Mucosa of stomach (tissue), 1 donor: Measurements from ENCODE around the gene TECTA.
"Not testable (repeated sequence)": the region's sequence is repeated elsewhere in the genome, so short reads cannot be mapped to it uniquely, and the experiment has no call there.

Experiments
- H3K27me3 ChIP-seq: one replicate; pipeline ENCODE4 v1.7.0; 2013; ENCODE audit warnings: mild to moderate bottlenecking, low read length; ENCODE audit not compliant: control insufficient read depth, insufficient read depth
- H3K36me3 ChIP-seq: one replicate; pipeline ENCODE4 v1.7.0; 2013; ENCODE audit warnings: low read length; ENCODE audit not compliant: control insufficient read depth, insufficient read depth
- H3K4me1 ChIP-seq: one replicate; pipeline ENCODE4 v1.7.0; 2013; ENCODE audit warnings: mild to moderate bottlenecking, low read length; ENCODE audit not compliant: control insufficient read depth, insufficient read depth
- H3K4me3 ChIP-seq: one replicate; pipeline ENCODE4 v1.7.0; 2013; ENCODE audit warnings: low read length
- H3K9ac ChIP-seq: one replicate; pipeline ENCODE4 v1.7.0; 2013; ENCODE audit warnings: mild to moderate bottlenecking, low read length, moderate library complexity
- H3K9me3 ChIP-seq: one replicate; pipeline ENCODE4 v1.7.0; 2013; ENCODE audit warnings: mild to moderate bottlenecking, low read length, moderate library complexity; ENCODE audit not compliant: control insufficient read depth
- donor health status: Pancreatic carcinoma.

TECTA gene

DNA sequence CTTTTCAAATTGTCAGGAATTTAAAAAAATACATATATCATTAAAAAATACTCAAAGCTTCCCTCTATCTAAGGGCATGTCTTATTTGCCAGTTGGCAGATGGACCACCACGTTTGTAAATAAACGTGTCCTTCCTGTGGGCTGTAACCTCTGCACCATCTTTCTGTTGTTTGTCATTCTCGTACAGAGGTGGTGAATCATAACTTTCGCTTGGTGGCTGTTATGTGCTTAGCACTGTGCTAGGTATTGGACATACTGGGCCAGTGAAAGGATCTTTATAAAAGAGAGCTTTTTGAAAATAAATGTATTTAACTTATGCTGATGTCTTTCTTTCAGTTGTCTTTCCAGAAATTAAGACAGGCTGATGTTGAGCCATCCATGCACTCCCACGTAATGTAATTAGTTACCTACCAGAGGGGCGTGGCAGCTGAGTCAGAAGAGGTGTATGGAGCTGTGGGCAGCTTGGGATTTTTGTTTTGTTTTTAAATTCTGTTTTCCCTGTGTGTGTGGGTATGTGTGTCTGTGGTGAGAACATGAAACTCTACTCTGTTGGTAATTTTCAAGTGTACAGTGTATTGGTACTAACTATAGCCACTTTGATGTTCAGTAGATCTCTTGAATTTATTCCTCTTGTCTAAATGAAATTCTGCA lies 62.7 kb downstream of the TECTA start:
- Histone ChIP-seq H3K27me3 (no peaks in the 10 kb centered on the region), H3K9me3 (no peaks in the 10 kb centered on the region), H3K4me3 (no peak overlapping the region), H3K9ac (no peak overlapping the region), H3K4me1 (no peaks in the 10 kb centered on the region), H3K36me3 (no peaks in the 10 kb centered on the region)

DNA sequence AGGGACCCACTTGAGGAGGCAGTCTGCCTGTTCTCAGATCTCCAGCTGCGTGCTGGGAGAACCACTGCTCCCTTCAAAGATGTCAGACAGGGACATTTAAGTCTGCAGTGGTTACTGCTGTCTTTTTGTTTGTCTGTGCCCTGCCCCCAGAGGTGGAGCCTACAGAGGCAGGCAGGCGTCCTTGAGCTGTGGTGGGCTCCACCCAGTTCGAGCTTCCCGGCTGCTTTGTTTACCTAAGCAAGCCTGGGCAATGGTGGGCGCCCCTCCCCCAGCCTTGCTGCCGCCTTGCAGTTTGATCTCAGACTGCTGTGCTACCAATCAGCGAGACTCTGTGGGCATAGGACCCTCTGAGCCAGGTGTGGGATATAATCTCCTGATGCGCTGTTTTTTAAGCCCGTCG lies 76.6 kb downstream of the TECTA start:
- H3K27me3 ChIP-seq: not testable (repeated sequence)

DNA sequence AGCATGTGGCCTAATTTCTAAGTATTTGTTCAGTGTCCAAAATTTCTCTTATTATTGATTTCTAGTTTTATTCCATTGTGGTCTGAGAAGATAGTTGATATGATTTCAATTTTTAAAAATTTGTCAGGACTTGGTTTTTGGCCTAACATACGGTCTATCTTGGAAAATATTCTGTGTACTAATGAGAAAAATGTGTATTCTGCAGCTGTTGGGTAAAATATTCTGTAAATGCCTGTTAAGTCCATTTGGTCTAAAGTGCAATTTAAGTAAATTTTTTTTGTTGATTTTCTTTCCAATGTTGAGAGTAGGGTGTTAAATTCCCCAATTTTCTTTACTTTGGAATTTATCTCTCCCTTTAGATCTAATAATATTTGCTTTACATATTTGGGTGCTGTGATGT lies 78.3 kb downstream of the TECTA start:
- no peaks in the 10 kb centered on the region for H3K27me3 ChIP-seq
- no peak overlapping the region for H3K4me3 ChIP-seq
- H3K9me3 ChIP-seq: no peaks in the 10 kb centered on the region
- H3K9ac ChIP-seq: no peak overlapping the region
- no peaks in the 10 kb centered on the region for H3K36me3 ChIP-seq
- H3K4me1 ChIP-seq: no peaks in the 10 kb centered on the region

More for the DNA sequence above, 76.6 kb downstream of the TECTA start:
- H3K4me3 ChIP-seq, H3K36me3 ChIP-seq, H3K9ac ChIP-seq, H3K9me3 ChIP-seq, H3K4me1 ChIP-seq: not testable (repeated sequence)

DNA sequence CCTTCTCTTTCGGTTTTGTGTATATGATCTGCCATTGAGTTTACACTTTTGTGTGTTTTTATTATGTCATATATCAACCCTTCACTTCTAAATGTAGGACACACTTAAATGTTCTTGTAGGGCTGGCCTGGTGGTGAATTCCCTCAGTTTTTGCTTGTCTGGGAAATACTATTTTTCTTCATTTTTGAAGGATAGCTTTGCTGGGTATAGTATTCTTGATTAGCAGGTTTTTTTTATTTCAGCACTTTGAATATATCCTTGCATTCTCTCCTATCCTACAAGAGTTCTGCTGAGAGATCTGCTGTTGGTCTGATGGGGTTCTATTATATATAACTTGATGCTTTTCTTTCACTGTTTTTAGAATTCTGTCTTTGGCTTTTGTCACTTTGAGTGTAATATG lies 79.1 kb downstream of the TECTA start:
- no peaks in the 10 kb centered on the region for H3K4me1 ChIP-seq
- H3K9me3 ChIP-seq: no peaks in the 10 kb centered on the region
- no peak overlapping the region for H3K4me3 ChIP-seq
- H3K36me3 ChIP-seq: no peaks in the 10 kb centered on the region
- no peaks in the 10 kb centered on the region for H3K27me3 ChIP-seq
- H3K9ac ChIP-seq: no peak overlapping the region

DNA sequence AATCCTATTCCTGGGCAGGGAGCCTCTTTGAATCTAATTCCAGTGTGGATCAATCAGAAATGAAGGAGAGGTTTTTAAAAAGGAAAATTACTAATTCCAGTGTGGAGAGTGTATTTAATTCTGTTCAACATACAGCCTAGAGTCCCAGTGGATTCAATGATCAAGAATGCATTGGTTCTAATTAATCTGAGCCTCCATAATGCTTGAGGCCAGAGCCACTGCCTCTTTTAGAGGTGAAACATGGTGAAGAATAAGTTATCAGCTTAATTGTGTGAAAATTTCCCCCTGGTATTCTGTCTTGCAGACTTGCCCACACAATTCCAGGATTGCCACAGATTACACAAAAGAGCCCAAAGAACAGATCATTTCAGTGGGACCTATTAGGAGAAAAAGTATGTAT lies 87.7 kb downstream of the TECTA start:
- Histone ChIP-seq H3K4me1 (no peaks in the 10 kb centered on the region), H3K4me3 (no peak overlapping the region), H3K27me3 (no peaks in the 10 kb centered on the region), H3K36me3 (no peaks in the 10 kb centered on the region), H3K9ac (no peak overlapping the region), H3K9me3 (no peaks in the 10 kb centered on the region)

DNA sequence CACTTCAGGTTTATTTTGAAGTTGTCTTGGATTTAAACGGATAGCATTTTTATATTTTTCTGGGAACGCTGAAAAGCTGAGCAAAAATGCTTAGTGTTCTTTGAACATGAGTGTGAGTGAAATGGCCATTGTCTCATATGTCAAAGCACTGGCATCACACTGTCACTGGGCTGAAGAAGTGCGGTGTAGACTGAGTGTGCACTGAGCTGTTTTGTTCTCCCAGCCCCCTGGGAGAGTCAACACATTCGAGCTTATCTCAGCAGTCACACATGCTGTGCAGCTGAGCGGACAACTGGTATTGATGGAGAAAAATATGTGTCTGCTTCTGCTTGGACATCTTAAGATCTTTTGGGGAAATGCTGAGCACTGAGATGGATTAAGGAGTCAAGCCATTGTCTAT lies 90.8 kb downstream of the TECTA start:
- no peak overlapping the region for H3K9ac ChIP-seq
- no peaks in the 10 kb centered on the region for H3K4me1 ChIP-seq
- no peak overlapping the region for H3K4me3 ChIP-seq
- H3K27me3 ChIP-seq: no peaks in the 10 kb centered on the region
- no peaks in the 10 kb centered on the region for H3K36me3 ChIP-seq
- H3K9me3 ChIP-seq: no peaks in the 10 kb centered on the region

DNA sequence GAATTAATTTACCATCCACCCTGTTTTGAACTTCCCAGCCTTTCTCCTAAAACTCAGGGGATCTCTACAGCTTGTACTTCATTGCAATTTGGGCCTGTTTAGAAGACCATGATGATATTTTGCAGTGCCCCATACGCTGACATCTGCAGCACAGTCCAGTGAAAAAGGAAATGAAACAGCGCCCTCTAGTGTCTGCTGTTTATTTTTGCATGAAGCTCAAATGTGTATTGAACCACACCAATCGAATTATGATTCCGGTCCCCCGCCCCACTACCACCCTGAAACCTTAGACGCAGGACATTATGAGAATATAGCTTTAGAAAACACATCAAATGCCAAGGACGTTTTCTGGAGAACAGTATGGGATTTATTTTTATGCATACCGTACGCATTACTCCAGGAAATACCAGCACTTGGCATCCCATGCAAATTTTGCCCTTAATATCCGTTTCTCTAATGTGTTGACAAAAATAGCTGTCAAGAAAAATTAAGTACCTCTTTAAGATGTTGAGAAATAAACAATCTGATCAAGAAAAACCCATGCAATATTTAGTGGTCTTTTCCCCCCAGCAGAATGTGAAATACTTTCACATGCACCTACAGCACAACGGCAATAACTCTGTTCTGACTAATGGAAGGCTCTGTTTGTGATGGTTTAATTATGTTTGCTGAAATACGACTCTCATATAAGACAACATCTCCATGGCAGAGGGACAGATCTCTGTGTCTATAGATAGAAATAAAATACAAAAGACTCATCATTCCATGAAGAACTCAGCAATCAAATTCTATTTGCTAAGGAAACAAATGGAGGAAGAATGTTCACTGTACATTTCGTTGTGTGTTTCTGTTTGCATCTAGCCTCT lies 93.9 kb downstream of the TECTA start:
- Histone ChIP-seq H3K36me3 (no peaks in the 10 kb centered on the region), H3K9ac (no peak overlapping the region), H3K4me1 (no peaks in the 10 kb centered on the region), H3K4me3 (no peak overlapping the region), H3K9me3 (no peaks in the 10 kb centered on the region), H3K27me3 (no peaks in the 10 kb centered on the region)

DNA sequence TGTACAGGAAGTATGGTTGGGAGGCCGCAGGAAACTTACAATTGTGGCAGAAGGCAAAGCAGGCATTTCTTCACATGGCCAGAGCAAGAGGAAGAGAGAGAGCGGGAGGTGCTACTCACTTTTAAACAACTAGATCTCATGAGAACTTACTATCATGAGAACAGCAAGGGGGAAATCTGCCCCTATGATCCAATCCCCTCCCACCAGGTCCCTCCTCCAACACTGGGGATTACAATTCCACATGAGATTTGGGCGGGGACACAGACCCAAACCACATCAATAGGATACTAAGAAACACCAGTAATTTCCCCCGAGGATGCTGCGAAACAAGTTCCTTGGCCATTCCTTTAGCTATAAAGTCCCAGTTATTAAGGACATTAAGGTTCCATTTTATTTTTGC lies 97.4 kb downstream of the TECTA start:
- Histone ChIP-seq H3K4me1 (no peaks in the 10 kb centered on the region), H3K36me3 (no peaks in the 10 kb centered on the region), H3K9me3 (no peaks in the 10 kb centered on the region), H3K27me3 (no peaks in the 10 kb centered on the region), H3K9ac (no peak overlapping the region), H3K4me3 (no peak overlapping the region)

DNA sequence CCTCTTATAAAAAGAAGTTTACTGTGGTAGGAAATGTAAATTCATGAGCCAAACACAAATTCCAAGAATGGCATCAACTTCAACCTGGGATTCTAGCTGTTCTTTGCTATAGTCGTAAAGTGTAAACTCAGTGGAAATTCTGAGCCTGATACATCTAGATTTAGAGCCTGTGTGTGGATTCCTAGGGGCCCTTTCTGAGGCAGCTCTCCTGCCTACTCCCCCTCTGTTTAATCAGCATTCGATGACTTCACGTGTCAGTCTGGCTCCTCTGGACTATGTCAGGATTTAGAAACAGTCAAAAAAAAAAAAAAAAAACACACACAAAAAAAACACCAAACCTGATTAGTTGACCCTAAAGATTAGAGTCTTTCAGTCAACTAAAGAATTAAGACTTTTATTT lies 98.5 kb downstream of the TECTA start:
- H3K9ac ChIP-seq: no peak overlapping the region
- H3K4me1 ChIP-seq: no peaks in the 10 kb centered on the region
- H3K9me3 ChIP-seq: no peaks in the 10 kb centered on the region
- H3K36me3 ChIP-seq: no peaks in the 10 kb centered on the region
- H3K27me3 ChIP-seq: no peaks in the 10 kb centered on the region
- no peak overlapping the region for H3K4me3 ChIP-seq

DNA sequence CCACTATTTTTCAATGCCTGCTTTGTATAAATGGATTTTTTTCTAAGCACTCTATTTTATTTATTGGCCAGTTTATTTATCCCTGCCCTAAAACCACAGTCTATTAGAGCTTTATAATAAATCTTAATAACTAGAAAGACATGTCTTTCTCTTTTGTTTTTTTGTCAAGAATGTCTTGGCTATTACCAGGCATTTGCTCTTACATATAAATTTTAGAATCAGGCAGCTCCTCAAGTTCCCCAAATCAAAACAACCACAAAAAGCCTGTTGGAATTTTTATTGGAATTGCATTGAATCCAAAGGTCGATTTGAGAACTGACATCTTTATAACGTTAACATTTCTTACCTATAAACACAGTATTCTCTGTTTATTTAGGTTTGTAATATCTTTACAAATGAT lies 105.8 kb downstream of the TECTA start:
- no peak overlapping the region for H3K4me3 ChIP-seq
- no peaks in the 10 kb centered on the region for H3K4me1 ChIP-seq
- no peaks in the 10 kb centered on the region for H3K9me3 ChIP-seq
- no peaks in the 10 kb centered on the region for H3K27me3 ChIP-seq
- no peaks in the 10 kb centered on the region for H3K36me3 ChIP-seq
- no peak overlapping the region for H3K9ac ChIP-seq

DNA sequence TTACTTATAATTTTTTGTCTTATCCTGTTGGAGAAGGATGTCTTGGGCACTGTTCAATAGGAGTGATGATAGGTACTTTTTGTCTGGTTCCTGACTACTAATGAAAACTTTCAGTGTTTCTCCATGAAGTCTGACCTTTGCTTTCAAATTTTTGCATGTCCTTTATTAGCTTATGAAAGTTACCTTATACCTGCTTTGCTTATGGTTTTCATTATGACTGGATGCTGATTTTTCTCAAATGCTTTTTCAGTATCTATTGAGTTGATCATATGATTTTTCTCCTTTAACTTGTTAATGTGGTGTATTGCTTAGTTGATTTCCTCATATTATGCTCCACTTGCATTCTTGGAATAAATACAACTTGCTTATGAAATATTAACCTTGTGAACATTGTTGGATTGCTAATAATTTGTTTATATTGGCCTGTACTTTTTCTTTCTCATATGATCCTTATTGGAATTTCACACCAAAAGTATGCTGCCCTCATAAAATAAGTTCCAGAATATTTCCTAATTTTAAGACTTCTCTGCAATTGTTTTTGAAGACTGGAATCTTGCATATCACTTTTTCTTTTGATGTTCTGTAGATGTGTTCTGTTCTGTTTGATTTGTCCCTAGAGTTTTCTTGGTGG lies 106.6 kb downstream of the TECTA start:
- Histone ChIP-seq H3K27me3 (no peaks in the 10 kb centered on the region), H3K4me3 (no peak overlapping the region), H3K9me3 (no peaks in the 10 kb centered on the region), H3K9ac (no peak overlapping the region), H3K4me1 (no peaks in the 10 kb centered on the region), H3K36me3 (no peaks in the 10 kb centered on the region)

DNA sequence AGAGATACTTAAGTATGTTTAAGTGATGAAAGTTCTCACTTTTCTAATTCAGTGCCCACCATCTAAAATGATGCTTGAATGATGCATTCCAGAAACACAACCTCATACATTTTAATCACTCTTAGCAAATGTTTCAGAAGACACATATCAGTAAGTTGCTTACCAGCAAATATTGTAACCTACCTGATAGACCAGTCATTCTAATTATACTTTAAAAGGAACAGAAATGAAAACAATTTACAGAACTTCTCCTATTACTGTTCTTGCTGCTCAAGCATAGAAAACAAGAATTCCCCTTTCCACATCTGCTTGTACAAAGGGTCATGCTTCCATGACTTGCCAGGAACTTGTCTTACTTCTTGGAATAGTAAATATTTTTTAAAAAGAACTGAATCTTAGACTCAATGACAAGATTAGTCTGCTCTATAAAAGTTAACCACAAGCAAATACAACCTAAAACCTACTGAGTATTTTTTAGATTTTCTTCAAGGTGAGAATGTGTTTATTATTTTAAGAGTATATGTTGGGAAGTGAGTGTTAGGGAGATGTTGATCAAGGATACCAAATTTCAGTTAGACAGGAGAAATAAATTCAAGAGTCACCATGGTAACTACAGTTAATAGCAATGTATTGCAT lies 109.5 kb downstream of the TECTA start:
- no peak overlapping the region for H3K9ac ChIP-seq
- no peaks in the 10 kb centered on the region for H3K27me3 ChIP-seq
- H3K36me3 ChIP-seq: no peaks in the 10 kb centered on the region
- no peaks in the 10 kb centered on the region for H3K9me3 ChIP-seq
- H3K4me1 ChIP-seq: no peaks in the 10 kb centered on the region
- no peak overlapping the region for H3K4me3 ChIP-seq
